Smooth muscle cell (in vitro differentiated cells): Measurements from ENCODE around the gene ZG16. TPM values are rescaled to one million over a fixed set of nuclear protein-coding genes. Genes with fewer than 3 reads are reported as not detected.

Experiments
- DNase-seq: peaks from one replicate; lab custom pipeline; 2025; ENCODE audit not compliant: unreplicated experiment; lab: John Stamatoyannopoulos, UW
- H2AFZ ChIP-seq: fragments of 200-600 bp; sonication (generic); 2 replicates; pipeline ENCODE4 v1.6.0; 2016; ENCODE audit warnings: antibody characterized with exemption, low read depth, mild to moderate bottlenecking
- H3F3A ChIP-seq: fragments of 200-600 bp; sonication (generic); 2 replicates; pipeline ENCODE4 v1.6.0; 2017; ENCODE audit warnings: antibody characterized with exemption, low read depth
- H3K27ac ChIP-seq: fragments of 200-600 bp; sonication (generic); 2 replicates; pipeline ENCODE4 v1.5.1; 2016; ENCODE audit warnings: low read depth, mild to moderate bottlenecking
- H3K27me3 ChIP-seq: fragments of 200-600 bp; sonication (generic); 2 replicates; pipeline ENCODE4 v1.6.1; 2016; ENCODE audit warnings: low read depth, mild to moderate bottlenecking
- H3K36me3 ChIP-seq: fragments of 200-600 bp; sonication (generic); 2 replicates; pipeline ENCODE4 v1.5.1; 2016; ENCODE audit warnings: low read depth
- H3K4me1 ChIP-seq: fragments of 200-600 bp; sonication (generic); 2 replicates; pipeline ENCODE4 v1.5.1; 2016; ENCODE audit warnings: low read depth
- H3K4me2 ChIP-seq: fragments of 200-600 bp; sonication (generic); 2 replicates; pipeline ENCODE4 v1.6.0; 2016; ENCODE audit warnings: mild to moderate bottlenecking
- H3K4me3 ChIP-seq: fragments of 200-600 bp; sonication (generic); 2 replicates; pipeline ENCODE4 v1.5.1; 2016; ENCODE audit warnings: mild to moderate bottlenecking
- H3K79me2 ChIP-seq: fragments of 200-600 bp; sonication (generic); 2 replicates; pipeline ENCODE4 v1.6.0; 2016; ENCODE audit warnings: low read depth, mild to moderate bottlenecking
- H3K9ac ChIP-seq: fragments of 200-600 bp; sonication (generic); 2 replicates; pipeline ENCODE4 v1.6.0; 2016; ENCODE audit warnings: low read depth
- H3K9me3 ChIP-seq: fragments of 200-600 bp; sonication (generic); replicated peaks from 2 replicates; pipeline ENCODE4 v1.5.1; 2016; ENCODE audit warnings: low read depth
- H4K20me1 ChIP-seq: fragments of 200-600 bp; sonication (generic); 2 replicates; pipeline ENCODE4 v1.6.0; 2016; ENCODE audit warnings: low read depth
- CTCF ChIP-seq: fragments of 200-600 bp; sonication (generic); IDR thresholded peaks from 2 replicates; pipeline ENCODE4 v1.5.1; 2017; ENCODE audit warnings: borderline replicate concordance, mild to moderate bottlenecking, antibody characterized with exemption; ENCODE audit not compliant: insufficient read depth, poor library complexity, severe bottlenecking
- WGBS: methylation state at CpG from one replicate; pipeline ENCODE4 v1.1.7; 2016; ENCODE audit warnings: low lambda C conversion rate; 5-methylcytosine and 5-hydroxymethylcytosine counted together
- polyA plus RNA-seq: library from polyadenylated mRNA; unstranded; fragments of >200 nt; fragmentation: Nextera tagmentation; extraction: Ambion mirVana; gene quantifications from 2 replicates; pipeline ENCODE4 v1.2.1, GENCODE V29; 2016
- total RNA-seq: library from RNA; depleted of rRNA; stranded (reverse); fragments of >200 nt; gene quantifications from 2 replicates; pipeline ENCODE4 v1.2.3, GENCODE V29; 2014

Gene ZG16
- total and polyA plus RNA-seq, 2 experiments from 2014 or later: not detected

GRCh38 chr16:29806099-29806579 lies 28.1 kb downstream of the ZG16 start, which contains the start of gene MAZ:
Gene MAZ, plus strand, starts transcription at chr16:29806529. Its CDS starts 173 bp downstream, at chr16:29806702.
- H3K4me2 ChIP-seq: peak within 1 kb of the TSS; percentile 87
- peak within 1 kb of the TSS; percentile 63 for H3K9ac ChIP-seq
- H4K20me1 ChIP-seq: peaks cover 28% of the 10 kb centered on the region
- no peaks in the 10 kb centered on the region for H3K9me3 ChIP-seq
- H2AFZ ChIP-seq: no peak within 1 kb of the TSS
- no peak for DNase-seq
- no peaks in the 10 kb centered on the region for H3K36me3 ChIP-seq
- peak within 1 kb of the TSS; percentile 95 for H3K27ac ChIP-seq
- H3K27me3 ChIP-seq: no peaks in the 10 kb centered on the region
- H3F3A ChIP-seq: peaks cover 35% of the 10 kb centered on the region
- no CpG with 5 or more reads among the region's 67 CpGs for WGBS
- peak within 1 kb of the TSS; percentile 73 for H3K4me3 ChIP-seq
- TF ChIP-seq CTCF: no peak
- peaks cover 19% of the 10 kb centered on the region for H3K79me2 ChIP-seq
- H3K4me1 ChIP-seq: peaks cover 34% of the 10 kb centered on the region

- Histone ChIP-seq H3K9me3 (no peaks in the 10 kb centered on the region), H3K9ac (peak overlapping the region; percentile 63), H3K36me3 (no peaks in the 10 kb centered on the region), H3K4me1 (peaks cover 34% of the 10 kb centered on the region), H3K4me2 (peak overlapping the region; percentile 87), H3K79me2 (peaks cover 19% of the 10 kb centered on the region), H3K27me3 (no peaks in the 10 kb centered on the region), H4K20me1 (peaks cover 28% of the 10 kb centered on the region), H3K4me3 (peak overlapping the region; percentile 60), H3F3A (peaks cover 35% of the 10 kb centered on the region), H2AFZ (no peak overlapping the region), H3K27ac (peak overlapping the region; percentile 95)
- no peak for TF ChIP-seq CTCF
- no peak for DNase-seq
- 2% methylated on average over 22 of the region's 99 CpGs for WGBS
Measured at GRCh38 chr16:29806641-29807425, 28.8 kb downstream of the ZG16 start.

- Histone ChIP-seq H3K27ac (peak overlapping the region; percentile 95), H3F3A (peaks cover 35% of the 10 kb centered on the region), H4K20me1 (peaks cover 28% of the 10 kb centered on the region), H3K9ac (peak overlapping the region; percentile 63), H3K4me3 (peak overlapping the region; percentile 47), H3K79me2 (peaks cover 21% of the 10 kb centered on the region), H3K36me3 (no peaks in the 10 kb centered on the region), H2AFZ (no peak overlapping the region), H3K4me1 (peaks cover 34% of the 10 kb centered on the region), H3K27me3 (no peaks in the 10 kb centered on the region), H3K4me2 (peak overlapping the region; percentile 84), H3K9me3 (no peaks in the 10 kb centered on the region)
- under 1% methylated on average over 63 of the region's 69 CpGs for WGBS
- TF ChIP-seq CTCF: peak; percentile 45
- DNase-seq: peak; percentile 74
Measured at GRCh38 chr16:29807426-29808218, 29.6 kb downstream of the ZG16 start.
